ENCODE data around the gene PCDHA1.
A peak's percentile ranks its signal among the peaks of the same experiment; 100 is the strongest.

PCDHA1 gene

GRCh38 chr5:140883927-140884697, 98.2 kb downstream of the PCDHA1 start:
- no peak for DNase-seq
- no peaks in the 10 kb centered on the region for H3K4me1 Mint-ChIP-seq
- peaks cover 70% of the 10 kb centered on the region for H3K36me3 Mint-ChIP-seq (ENCODE audit: low read depth)
- TF ChIP-seq, protein P1, sequence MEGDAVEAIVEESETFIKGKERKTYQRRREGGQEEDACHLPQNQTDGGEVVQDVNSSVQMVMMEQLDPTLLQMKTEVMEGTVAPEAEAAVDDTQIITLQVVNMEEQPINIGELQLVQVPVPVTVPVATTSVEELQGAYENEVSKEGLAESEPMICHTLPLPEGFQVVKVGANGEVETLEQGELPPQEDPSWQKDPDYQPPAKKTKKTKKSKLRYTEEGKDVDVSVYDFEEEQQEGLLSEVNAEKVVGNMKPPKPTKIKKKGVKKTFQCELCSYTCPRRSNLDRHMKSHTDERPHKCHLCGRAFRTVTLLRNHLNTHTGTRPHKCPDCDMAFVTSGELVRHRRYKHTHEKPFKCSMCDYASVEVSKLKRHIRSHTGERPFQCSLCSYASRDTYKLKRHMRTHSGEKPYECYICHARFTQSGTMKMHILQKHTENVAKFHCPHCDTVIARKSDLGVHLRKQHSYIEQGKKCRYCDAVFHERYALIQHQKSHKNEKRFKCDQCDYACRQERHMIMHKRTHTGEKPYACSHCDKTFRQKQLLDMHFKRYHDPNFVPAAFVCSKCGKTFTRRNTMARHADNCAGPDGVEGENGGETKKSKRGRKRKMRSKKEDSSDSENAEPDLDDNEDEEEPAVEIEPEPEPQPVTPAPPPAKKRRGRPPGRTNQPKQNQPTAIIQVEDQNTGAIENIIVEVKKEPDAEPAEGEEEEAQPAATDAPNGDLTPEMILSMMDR (IDR thresholded peaks at IDR 0.05): no peak
- H3K27me3 Mint-ChIP-seq (ENCODE audit: low read depth, poor library complexity): no peaks in the 10 kb centered on the region
- H3K9me3 Mint-ChIP-seq: peaks cover 60% of the 10 kb centered on the region
- H3K4me3 Mint-ChIP-seq: no peak overlapping the region
- H3K27ac Mint-ChIP-seq: no peak overlapping the region

GRCh38 chr5:140916325-140916724, 130.4 kb downstream of the PCDHA1 start:
- Mint-ChIP-seq H3K4me3 (no peak overlapping the region), H3K27me3 (ENCODE audit: low read depth, poor library complexity) (peaks cover 8% of the 10 kb centered on the region), H3K27ac (no peak overlapping the region), H3K9me3 (peaks cover 35% of the 10 kb centered on the region), H3K4me1 (no peaks in the 10 kb centered on the region), H3K36me3 (ENCODE audit: low read depth) (peaks cover 29% of the 10 kb centered on the region)
- TF ChIP-seq, protein P1 (IDR thresholded peaks at IDR 0.05): no peak
- DNase-seq: no peak

DNA sequence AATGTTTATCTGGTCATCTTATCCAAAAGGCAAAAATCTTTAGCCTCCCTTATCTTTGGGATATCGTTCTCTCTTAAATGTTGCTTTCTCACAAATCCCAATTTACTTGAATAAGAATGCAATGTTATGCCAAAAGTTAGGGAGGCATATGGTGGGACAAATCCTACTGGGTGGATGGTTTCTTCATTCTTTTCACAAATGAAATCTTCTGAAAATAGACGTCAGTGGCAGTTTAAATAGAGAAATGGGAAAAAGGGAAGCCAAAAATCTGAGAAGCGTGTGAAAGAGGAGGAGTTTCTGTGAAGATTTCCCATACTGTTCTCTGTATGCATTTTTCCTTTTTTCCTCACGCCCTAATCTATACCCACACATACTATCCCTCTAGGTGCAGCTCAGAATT, 137.7 kb downstream of the PCDHA1 start:
- TF ChIP-seq, protein P1 (IDR thresholded peaks at IDR 0.05): no peak
- no peak for DNase-seq
- Mint-ChIP-seq H3K27ac (no peak overlapping the region), H3K36me3 (ENCODE audit: low read depth) (peaks cover 3% of the 10 kb centered on the region), H3K9me3 (no peaks in the 10 kb centered on the region), H3K4me3 (no peak overlapping the region), H3K27me3 (ENCODE audit: low read depth, poor library complexity) (peaks cover 59% of the 10 kb centered on the region), H3K4me1 (peaks cover 22% of the 10 kb centered on the region)

GRCh38 chr5:140925806-140926442, 140.0 kb downstream of the PCDHA1 start, which contains the start of gene PCDHAC1:
TSS of gene PCDHAC1 (plus strand) at chr5:140926299. CDS start at chr5:140926893, 594 bp downstream.
- Mint-ChIP-seq H3K27me3 (ENCODE audit: low read depth, poor library complexity) (peaks cover 65% of the 10 kb centered on the region), H3K4me1 (peaks cover 22% of the 10 kb centered on the region), H3K9me3 (no peaks in the 10 kb centered on the region), H3K4me3 (peak within 1 kb of the TSS; percentile 81), H3K36me3 (ENCODE audit: low read depth) (peaks cover 9% of the 10 kb centered on the region), H3K27ac (no peak within 1 kb of the TSS)
- TF ChIP-seq, protein P1 (IDR thresholded peaks at IDR 0.05): no peak
- peak; percentile 76 for DNase-seq

- H3K27ac Mint-ChIP-seq: no peak overlapping the region
- H3K4me3 Mint-ChIP-seq: peak overlapping the region; percentile 81
- peaks cover 65% of the 10 kb centered on the region for H3K27me3 Mint-ChIP-seq (ENCODE audit: low read depth, poor library complexity)
Observed at GRCh38 chr5:140926443-140927227, 140.7 kb downstream of the PCDHA1 start.

More at GRCh38 chr5:140926443-140927227, 140.7 kb downstream of the PCDHA1 start:
- Mint-ChIP-seq H3K9me3 (no peaks in the 10 kb centered on the region), H3K4me1 (peaks cover 22% of the 10 kb centered on the region), H3K36me3 (ENCODE audit: low read depth) (peaks cover 9% of the 10 kb centered on the region)
- TF ChIP-seq, protein P1 (IDR thresholded peaks at IDR 0.05): peak; percentile 89
- DNase-seq: peak; percentile 97
